NCI-H1105 treated with DMSO at 0.1 percent for 48 hours (cell line): ENCODE results near the gene MOB3A.

ENCODE experiments used
- DNase-seq: peaks from one replicate; lab custom pipeline; 2025; lab: John Stamatoyannopoulos, UW

Gene MOB3A

DNA sequence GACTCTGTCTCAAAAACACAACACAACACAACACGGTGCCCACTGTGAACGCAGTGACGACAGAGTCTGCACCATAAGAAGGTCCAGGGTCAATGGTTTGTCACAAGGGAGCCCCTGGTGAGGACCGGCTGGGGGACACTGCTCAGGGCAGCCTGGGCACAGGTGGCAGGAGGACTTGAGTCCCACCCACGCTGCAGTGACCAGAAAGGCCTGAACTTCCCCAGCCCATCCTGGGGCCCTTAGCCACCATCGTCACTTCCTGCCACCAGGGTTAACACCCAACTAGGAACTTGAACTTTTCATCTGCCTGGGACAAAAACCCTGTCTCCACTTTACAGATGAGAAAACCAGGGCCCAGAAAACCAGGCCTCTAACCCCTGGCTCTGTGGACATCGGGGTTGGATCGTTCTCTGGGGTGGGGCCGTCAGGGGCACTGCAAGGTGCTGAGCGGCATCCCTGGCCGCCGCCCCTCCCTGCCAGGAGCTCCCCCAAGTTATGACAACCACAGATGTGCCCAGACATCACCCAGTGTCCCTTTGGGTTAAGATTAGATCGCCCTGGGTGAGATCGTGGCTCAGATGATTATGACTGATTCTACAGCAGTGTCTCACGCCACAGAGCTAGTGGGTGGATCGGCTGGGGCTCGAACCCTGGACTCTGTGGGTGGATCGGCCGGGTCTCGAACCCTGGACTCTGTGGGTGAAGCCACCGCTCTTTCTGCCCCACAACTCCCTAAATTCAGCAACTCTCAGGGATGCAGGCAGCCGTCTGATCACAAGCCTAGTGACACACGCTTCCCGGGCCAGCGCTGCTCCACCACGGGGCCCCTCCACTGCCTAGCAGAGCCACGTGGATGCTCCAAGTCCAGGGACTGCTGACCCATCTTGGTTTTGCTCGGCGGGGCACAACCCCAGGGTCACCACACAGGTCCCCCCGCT is 14.0 kb downstream of the MOB3A start:
- no peak for DNase-seq

GRCh38 chr19:2080336-2080988 is 15.7 kb downstream of the MOB3A start:
- no peak for DNase-seq

- no peak for DNase-seq
These were observed 16.2 kb downstream of the MOB3A start for GRCh38 chr19:2079865-2080301.

DNA sequence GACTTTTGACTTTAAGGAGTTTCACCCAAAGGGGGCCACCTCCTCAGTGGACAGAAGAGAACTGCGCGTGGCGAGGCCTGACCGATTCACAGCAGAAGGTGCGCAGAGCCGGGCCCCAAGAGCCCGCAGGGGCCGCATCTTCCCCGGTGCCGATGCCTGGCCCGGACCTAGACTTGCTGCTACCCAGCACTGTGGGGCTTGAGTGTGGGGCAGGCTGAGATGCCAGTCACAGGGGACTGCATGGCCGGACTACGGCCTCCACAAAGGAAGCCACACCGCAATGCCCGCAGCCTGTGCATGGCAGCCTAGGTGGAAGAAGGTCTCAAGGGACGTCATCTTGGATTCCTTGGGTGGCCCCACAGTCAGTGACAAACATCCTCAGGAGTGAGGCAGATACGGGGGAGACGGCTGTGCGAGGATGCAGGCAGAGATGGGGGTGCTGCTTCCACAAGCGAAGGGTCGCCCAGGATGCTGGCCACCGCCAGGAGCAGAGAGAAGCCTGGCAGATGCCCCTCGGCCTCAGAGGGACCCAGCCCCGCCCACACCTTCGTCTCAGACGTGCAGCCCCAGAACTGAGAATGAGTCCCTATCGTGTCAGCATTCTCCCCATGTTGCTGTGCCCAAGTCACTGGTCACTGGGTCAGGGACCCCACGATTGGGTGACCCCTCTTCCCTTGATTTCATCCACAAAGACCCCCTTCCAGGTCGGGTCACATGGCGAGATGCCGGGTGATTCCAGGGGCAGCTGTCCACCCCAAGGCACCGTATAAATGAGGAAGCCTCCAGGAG is 16.9 kb downstream of the MOB3A start:
- DNase-seq: no peak

- DNase-seq: no peak
These were observed 18.1 kb downstream of the MOB3A start for GRCh38 chr19:2077833-2078619.

DNA sequence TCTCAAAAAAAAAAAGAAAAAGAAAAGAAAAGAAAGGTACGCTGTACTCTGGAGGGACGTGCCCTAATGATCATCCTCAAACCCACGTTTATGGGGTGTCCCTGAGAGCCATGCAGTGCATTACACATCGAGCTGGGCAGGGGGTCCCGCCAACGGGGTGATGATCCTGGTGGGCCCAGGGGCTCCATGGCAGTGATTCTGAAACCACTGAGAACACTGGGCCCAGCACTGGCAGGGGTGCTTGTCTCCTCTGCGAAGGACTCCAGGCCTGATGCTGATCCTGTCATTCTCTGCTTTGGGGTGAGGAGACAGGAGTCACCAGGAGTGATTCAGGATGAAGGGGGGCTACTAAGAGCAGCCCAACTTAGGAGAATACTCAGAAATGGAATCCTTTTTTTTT is 18.7 kb downstream of the MOB3A start:
- no peak for DNase-seq

DNA sequence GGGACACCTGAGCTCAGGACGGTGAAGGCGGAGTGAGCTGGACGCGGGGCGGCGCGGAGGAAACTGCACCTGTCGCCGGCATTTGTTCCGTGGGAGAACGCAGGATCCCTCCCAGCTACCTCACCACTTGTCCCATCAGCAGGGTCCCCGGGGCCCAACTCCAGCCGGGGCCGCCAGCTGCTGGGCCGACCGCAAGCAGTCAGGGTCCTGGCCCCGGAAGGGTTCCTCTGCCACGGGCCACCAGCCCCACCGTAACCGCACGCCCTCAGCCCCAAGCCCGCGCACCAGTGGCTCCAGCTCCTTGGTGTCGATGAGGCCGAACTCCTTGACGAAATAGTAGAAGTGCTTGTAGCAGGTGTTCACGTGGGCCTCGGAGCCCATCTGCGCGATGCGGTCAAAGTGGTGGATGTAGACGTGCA is 19.6 kb downstream of the MOB3A start:
- DNase-seq: no peak

DNA sequence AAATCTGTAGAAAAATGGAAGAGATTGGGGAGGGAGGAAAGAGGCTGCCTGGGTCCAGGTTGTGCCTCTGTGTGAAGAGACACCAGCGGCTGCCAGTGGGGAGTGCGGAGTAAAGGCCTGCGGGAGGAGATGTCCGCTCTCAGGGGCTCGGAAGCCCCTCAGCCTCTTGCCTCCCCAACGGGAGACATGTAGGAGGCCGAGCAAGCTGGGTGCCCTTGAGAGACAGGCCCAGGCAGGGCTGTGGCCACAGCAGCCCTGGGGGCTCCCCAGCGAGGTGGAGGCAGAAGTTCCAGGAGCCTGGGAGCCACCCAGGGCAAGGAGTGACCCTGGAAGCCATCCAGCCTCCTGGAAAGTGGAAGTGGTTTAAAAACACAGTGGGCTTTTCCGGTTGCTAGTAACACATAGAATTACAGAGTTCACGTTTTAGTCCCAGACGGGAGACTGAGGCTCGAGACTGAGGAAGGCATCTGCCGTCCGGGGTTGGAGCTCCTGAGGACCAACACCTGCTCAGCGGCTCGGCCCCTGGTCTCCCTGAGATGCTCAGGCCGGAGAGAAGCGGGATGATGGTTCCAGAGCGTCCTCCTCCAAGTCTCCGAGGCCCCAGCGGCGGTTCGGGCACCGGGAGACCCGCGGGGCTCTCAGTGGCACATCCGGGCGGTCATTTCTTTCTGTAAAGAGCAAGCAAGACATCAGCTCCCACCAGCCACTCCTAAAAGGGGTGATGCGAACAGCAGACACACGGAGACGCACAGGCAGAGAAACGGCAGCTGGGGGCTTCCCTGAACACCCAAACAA is 23.2 kb downstream of the MOB3A start:
- DNase-seq: no peak

GRCh38 chr19:2070986-2071673 is 25.0 kb downstream of the MOB3A start:
- DNase-seq: no peak

- no peak for DNase-seq
These were observed 25.7 kb downstream of the MOB3A start for GRCh38 chr19:2070436-2070827.

DNA sequence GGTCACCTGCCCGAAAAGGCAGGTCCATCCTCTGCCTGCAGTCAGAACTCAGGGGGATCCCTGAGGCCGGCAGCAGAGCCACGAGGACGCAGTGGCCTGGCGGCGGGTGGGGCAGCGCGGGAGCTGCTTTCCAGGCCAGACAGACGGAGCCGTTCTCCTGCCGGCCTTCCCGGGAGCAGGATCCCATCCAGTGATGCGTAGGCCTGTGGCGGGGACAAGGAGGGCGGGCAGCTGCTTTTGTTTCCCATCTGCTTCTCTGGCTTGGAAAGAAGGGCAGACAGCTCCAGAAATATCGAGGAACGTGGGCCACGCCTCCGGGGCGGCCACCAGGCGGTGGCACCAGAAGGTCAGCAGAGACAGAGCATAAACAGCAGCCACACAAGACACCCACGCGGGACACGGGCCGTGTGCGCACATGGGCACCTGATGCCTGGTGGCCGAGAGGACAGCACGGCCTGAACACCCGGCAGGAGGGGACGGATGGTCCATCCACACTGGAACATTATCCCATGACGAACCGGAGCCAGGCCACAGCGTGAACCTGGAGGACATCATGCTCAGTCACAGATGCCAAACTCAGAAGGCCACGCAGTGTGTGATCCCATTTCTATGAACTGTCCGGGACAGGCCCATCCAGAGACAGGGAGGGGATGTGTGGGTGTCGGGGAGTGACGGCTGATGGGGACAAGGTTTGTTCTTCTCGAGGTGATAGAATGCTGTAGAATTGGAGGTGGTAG is 31.2 kb downstream of the MOB3A start:
- DNase-seq: no peak

- DNase-seq: no peak
These were observed 31.7 kb downstream of the MOB3A start for GRCh38 chr19:2064395-2064787.

DNA sequence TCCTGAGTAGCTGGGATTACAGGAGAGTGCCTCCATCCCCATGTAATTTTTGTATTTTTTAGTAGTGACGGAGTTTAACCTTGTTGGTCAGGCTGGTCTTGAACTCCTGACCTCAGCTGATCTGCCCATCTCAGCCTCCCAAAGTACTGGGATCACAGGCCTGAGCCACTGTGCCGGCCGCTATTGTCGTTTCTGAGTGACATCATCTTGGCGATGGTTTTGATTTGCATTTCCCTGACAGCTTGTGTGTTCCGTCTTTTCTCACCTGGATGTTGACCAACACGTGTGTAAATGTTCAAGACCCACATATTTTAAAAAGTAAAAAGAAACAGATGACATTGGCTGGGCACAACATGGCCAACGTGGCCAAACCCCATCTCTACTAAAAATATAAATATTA is 32.3 kb downstream of the MOB3A start:
- DNase-seq: no peak

DNA sequence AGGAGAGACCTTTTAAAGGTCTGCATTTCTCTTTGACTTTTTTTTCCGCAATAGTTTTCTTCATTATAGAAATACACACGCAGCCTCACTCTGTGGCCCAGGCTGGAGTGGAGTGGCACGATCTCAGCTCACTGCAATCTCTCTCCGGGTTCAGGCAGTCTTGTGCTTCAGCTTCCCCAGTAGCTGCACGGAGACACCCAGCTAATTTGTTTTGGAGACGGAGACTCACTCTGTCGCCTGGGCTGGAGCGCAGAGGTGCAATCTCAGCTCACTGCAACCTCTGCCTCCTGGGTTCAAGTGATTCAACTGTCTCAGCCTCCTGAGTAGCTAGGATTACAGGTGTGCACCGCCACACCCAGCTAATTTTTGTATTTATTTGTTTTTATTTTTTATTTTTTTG is 33.4 kb downstream of the MOB3A start:
- no peak for DNase-seq

- DNase-seq: no peak
These were observed 33.8 kb downstream of the MOB3A start for GRCh38 chr19:2062389-2062729.

GRCh38 chr19:2061495-2062388 is 34.4 kb downstream of the MOB3A start:
- DNase-seq: peak; percentile 99

- DNase-seq: peak; percentile 33
These were observed 35.1 kb downstream of the MOB3A start for GRCh38 chr19:2060884-2061494.
